HEK293 (cell line): Measurements from ENCODE around the gene IL16.

Experiments used
- EGR2 ChIP-seq: fragments of 450-650 bp; formaldehyde crosslinking; IDR thresholded peaks from 2 replicates; pipeline ENCODE4 v1.5.1; 2016; ENCODE audit warnings: low read depth, missing biosample characterization, missing genetic modification characterization
- GLI4 ChIP-seq: fragments of 450-650 bp; formaldehyde crosslinking; IDR thresholded peaks from 2 replicates; pipeline ENCODE4 v1.5.1; 2016; ENCODE audit warnings: missing biosample characterization, missing genetic modification characterization
- HOXA7 ChIP-seq: sonication (generic); formaldehyde crosslinking; IDR thresholded peaks from 2 replicates; pipeline ENCODE4 v1.8.1; 2022; ENCODE audit warnings: missing genetic modification reagents, borderline replicate concordance
- KLF10 ChIP-seq: fragments of 450-650 bp; IDR thresholded peaks from 2 replicates; pipeline ENCODE4 v1.5.1; 2018; ENCODE audit warnings: missing biosample characterization, mild to moderate bottlenecking, missing genetic modification characterization
- OVOL3 ChIP-seq: fragments of 450-650 bp; formaldehyde crosslinking; IDR thresholded peaks from 2 replicates; pipeline ENCODE4 v1.5.1; 2016; ENCODE audit warnings: missing biosample characterization, missing genetic modification characterization
- PRDM4 ChIP-seq: fragments of 450-650 bp; formaldehyde crosslinking; IDR thresholded peaks from 2 replicates; pipeline ENCODE4 v1.5.1; 2017; ENCODE audit warnings: missing biosample characterization, missing genetic modification characterization
- PRDM6 ChIP-seq: fragments of 450-650 bp; formaldehyde crosslinking; IDR thresholded peaks from 2 replicates; pipeline ENCODE4 v1.5.1; 2017; ENCODE audit warnings: missing biosample characterization, missing genetic modification characterization
- SP3 ChIP-seq: fragments of 450-650 bp; formaldehyde crosslinking; IDR thresholded peaks from 2 replicates; pipeline ENCODE4 v1.5.1; 2016; ENCODE audit warnings: missing biosample characterization, missing genetic modification characterization
- ZBTB8A ChIP-seq: fragments of 450-650 bp; formaldehyde crosslinking; IDR thresholded peaks from 2 replicates; pipeline ENCODE4 v1.5.1; 2016; ENCODE audit warnings: missing biosample characterization, missing genetic modification characterization
- ZFP69B ChIP-seq: fragments of 450-650 bp; formaldehyde crosslinking; IDR thresholded peaks from 2 replicates; pipeline ENCODE4 v1.5.1; 2016; ENCODE audit warnings: missing biosample characterization, missing genetic modification characterization
- ZNF146 ChIP-seq: fragments of 450-650 bp; formaldehyde crosslinking; IDR thresholded peaks from 2 replicates; pipeline ENCODE4 v1.5.1; 2016; ENCODE audit warnings: missing biosample characterization, missing genetic modification characterization
- ZNF148 ChIP-seq: fragments of 450-650 bp; formaldehyde crosslinking; IDR thresholded peaks from 2 replicates; pipeline ENCODE4 v1.5.0; 2017; ENCODE audit warnings: missing biosample characterization, missing genetic modification characterization, borderline replicate concordance
- ZNF169 ChIP-seq: fragments of 450-650 bp; formaldehyde crosslinking; IDR thresholded peaks from 2 replicates; pipeline ENCODE4 v1.5.1; 2016; ENCODE audit warnings: missing biosample characterization, missing genetic modification characterization
- ZNF221 ChIP-seq: fragments of 450-650 bp; formaldehyde crosslinking; IDR thresholded peaks from 2 replicates; pipeline ENCODE4 v1.5.1; 2017; ENCODE audit warnings: missing biosample characterization, missing genetic modification characterization, borderline replicate concordance
- ZNF26 ChIP-seq: fragments of 450-650 bp; formaldehyde crosslinking; IDR thresholded peaks from 2 replicates; pipeline ENCODE4 v1.5.1; 2016; ENCODE audit warnings: missing biosample characterization, missing genetic modification characterization
- ZNF280D ChIP-seq: fragments of 450-650 bp; formaldehyde crosslinking; IDR thresholded peaks from 2 replicates; pipeline ENCODE4 v1.5.1; 2016; ENCODE audit warnings: missing biosample characterization, missing genetic modification characterization
- ZNF404 ChIP-seq: fragments of 450-650 bp; formaldehyde crosslinking; IDR thresholded peaks from 2 replicates; pipeline ENCODE4 v1.5.1; 2017; ENCODE audit warnings: missing biosample characterization, missing genetic modification characterization
- ZNF510 ChIP-seq: fragments of 450-650 bp; formaldehyde crosslinking; IDR thresholded peaks from 2 replicates; pipeline ENCODE4 v1.5.1; 2018; ENCODE audit warnings: mild to moderate bottlenecking, missing genetic modification characterization, missing biosample characterization; ENCODE audit not compliant: insufficient replicate concordance
- ZNF521 ChIP-seq: fragments of 450-650 bp; formaldehyde crosslinking; IDR thresholded peaks from 2 replicates; pipeline ENCODE4 v1.5.1; 2017; ENCODE audit warnings: missing biosample characterization, mild to moderate bottlenecking, missing genetic modification characterization
- ZNF529 ChIP-seq: fragments of 450-650 bp; formaldehyde crosslinking; IDR thresholded peaks from 2 replicates; pipeline ENCODE4 v1.5.1; 2017; ENCODE audit warnings: missing genetic modification characterization, missing biosample characterization; ENCODE audit not compliant: insufficient replicate concordance
- ZNF560 ChIP-seq: fragments of 450-650 bp; formaldehyde crosslinking; IDR thresholded peaks from 2 replicates; pipeline ENCODE4 v1.5.1; 2017; ENCODE audit warnings: missing biosample characterization, missing genetic modification characterization, borderline replicate concordance
- ZNF610 ChIP-seq: fragments of 450-650 bp; formaldehyde crosslinking; IDR thresholded peaks from 2 replicates; pipeline ENCODE4 v1.5.1; 2016; ENCODE audit warnings: missing biosample characterization, missing genetic modification characterization, borderline replicate concordance
- ZNF629 ChIP-seq: fragments of 450-650 bp; formaldehyde crosslinking; IDR thresholded peaks from 2 replicates; pipeline ENCODE4 v1.5.1; 2017; ENCODE audit warnings: missing biosample characterization, missing genetic modification characterization
- ZNF76 ChIP-seq: fragments of 450-650 bp; formaldehyde crosslinking; IDR thresholded peaks from 2 replicates; pipeline ENCODE4; 2016; ENCODE audit warnings: low read depth, missing biosample characterization, missing genetic modification characterization, borderline replicate concordance
- ZSCAN16 ChIP-seq: fragments of 450-650 bp; formaldehyde crosslinking; IDR thresholded peaks from 2 replicates; pipeline ENCODE4 v1.5.1; 2016; ENCODE audit warnings: missing biosample characterization, missing genetic modification characterization
- ZXDB ChIP-seq: fragments of 450-650 bp; formaldehyde crosslinking; IDR thresholded peaks from 2 replicates; pipeline ENCODE4 v1.5.1; 2016; ENCODE audit warnings: missing biosample characterization, missing genetic modification characterization

IL16 gene

GRCh38 chr15:81323944-81324881 lies 127.5 kb downstream of the IL16 start, which contains the start of gene STARD5 (continued):
- no peak for TF ChIP-seq ZNF280D (tag by site-specific recombination)
- no peak for TF ChIP-seq ZSCAN16 (tag by site-specific recombination)
- no peak for TF ChIP-seq ZNF404 (tag by site-specific recombination)
- no peak for TF ChIP-seq ZNF560 (tag by site-specific recombination)
- no peak for TF ChIP-seq OVOL3 (tag by site-specific recombination)
- no peak for TF ChIP-seq GLI4 (tag by site-specific recombination)
- TF ChIP-seq HOXA7 (CRISPR knock-in tag), result no peak
- no peak for TF ChIP-seq ZNF26 (tag by site-specific recombination)
- 0 out of 2 replicates have a peak, but pooled peaks have one; percentile 9 for TF ChIP-seq ZFP69B (tag by site-specific recombination)
- no peak for TF ChIP-seq ZNF521 (tag by site-specific recombination)
- TF ChIP-seq PRDM6, result no peak
- no peak for TF ChIP-seq ZNF146 (tag by site-specific recombination)
- peak; percentile 13; the same call in 1 of the 2 replicates for TF ChIP-seq ZXDB (tag by site-specific recombination)
- peak; percentile 89 for TF ChIP-seq SP3 (tag by site-specific recombination)
- no peak for TF ChIP-seq ZNF169 (tag by site-specific recombination)
- TF ChIP-seq ZNF610 (tag by site-specific recombination), result peak; percentile 87; the same call in 1 of the 2 replicates
- TF ChIP-seq EGR2 (tag by site-specific recombination), result no peak
- TF ChIP-seq KLF10 (tag by site-specific recombination), result no peak
- TF ChIP-seq ZBTB8A (tag by site-specific recombination), result no peak
- no peak for TF ChIP-seq ZNF510
- TF ChIP-seq ZNF76, result 0 out of 2 replicates have a peak, but pooled peaks have one; percentile 36
- no peak for TF ChIP-seq ZNF148
- TF ChIP-seq ZNF529 (tag by site-specific recombination), result no peak
- TF ChIP-seq ZNF629, result no peak; the same call in 1 of the 2 replicates
- TF ChIP-seq PRDM4 (tag by site-specific recombination), result no peak
- TF ChIP-seq ZNF221 (tag by site-specific recombination), result no peak
